GM23248 (cell line): ENCODE measurements around the gene MCRIP2. TPM values are rescaled to one million over a fixed set of nuclear protein-coding genes. Genes with fewer than 3 reads are reported as not detected.

ENCODE experiments used
- DNase-seq: peaks from one replicate; pipeline ENCODE4 v3.0.0-alpha.2; 2015
- H2AFZ ChIP-seq: fragments of 200-600 bp; sonication (generic); 2 replicates; pipeline ENCODE4 v1.6.1; 2016; ENCODE audit warnings: antibody characterized with exemption
- H3F3A ChIP-seq: fragments of 200-600 bp; sonication (generic); 2 replicates; pipeline ENCODE4 v1.6.1; 2016; ENCODE audit warnings: mild to moderate bottlenecking, antibody characterized with exemption, mixed run types; ENCODE audit not compliant: insufficient read depth
- H3K27ac ChIP-seq: fragments of 200-600 bp; sonication (generic); 2 replicates; pipeline ENCODE4 v1.5.1; 2016; ENCODE audit warnings: mild to moderate bottlenecking
- H3K27me3 ChIP-seq: fragments of 200-600 bp; sonication (generic); replicated peaks from 2 replicates; pipeline ENCODE4 v1.6.1; 2016; ENCODE audit warnings: mild to moderate bottlenecking; ENCODE audit not compliant: insufficient read depth
- H3K36me3 ChIP-seq: fragments of 200-600 bp; sonication (generic); 2 replicates; pipeline ENCODE4 v1.6.1; 2016; ENCODE audit warnings: low read depth, mild to moderate bottlenecking
- H3K4me1 ChIP-seq: fragments of 200-600 bp; sonication (generic); 2 replicates; pipeline ENCODE4 v1.6.1; 2016; ENCODE audit warnings: mild to moderate bottlenecking; ENCODE audit not compliant: insufficient read depth
- H3K4me2 ChIP-seq: fragments of 200-600 bp; sonication (generic); one replicate; pipeline ENCODE4 v1.6.1; 2016; ENCODE audit warnings: mild to moderate bottlenecking; ENCODE audit not compliant: unreplicated experiment
- H3K4me3 ChIP-seq: fragments of 200-600 bp; sonication (generic); 2 replicates; pipeline ENCODE4 v1.5.1; 2016; ENCODE audit warnings: mild to moderate bottlenecking
- H3K79me2 ChIP-seq: fragments of 200-600 bp; sonication (generic); 2 replicates; pipeline ENCODE4 v1.6.1; 2016; ENCODE audit warnings: mild to moderate bottlenecking; ENCODE audit not compliant: insufficient read depth
- H3K9ac ChIP-seq: fragments of 200-600 bp; sonication (generic); 2 replicates; pipeline ENCODE4 v1.6.1; 2016; ENCODE audit warnings: mild to moderate bottlenecking
- H3K9me2 ChIP-seq: fragments of 200-600 bp; sonication (generic); 2 replicates; pipeline ENCODE4 v1.6.1; 2016; ENCODE audit warnings: mixed run types, mild to moderate bottlenecking, moderate library complexity; ENCODE audit not compliant: insufficient read depth
- H3K9me3 ChIP-seq: fragments of 200-600 bp; sonication (generic); one replicate; pipeline ENCODE4 v1.6.1; 2017; ENCODE audit warnings: low read depth
- H4K20me1 ChIP-seq: fragments of 200-600 bp; sonication (generic); 2 replicates; pipeline ENCODE4 v1.6.0; 2016; ENCODE audit not compliant: insufficient read depth
- EZH2 ChIP-seq: fragments of 200-600 bp; sonication (generic); IDR thresholded peaks from 2 replicates; pipeline ENCODE4 v1.6.1; 2018; ENCODE audit warnings: antibody characterized with exemption, mild to moderate bottlenecking; ENCODE audit not compliant: insufficient read depth, poor library complexity, severe bottlenecking
- EZH2phosphoT487 ChIP-seq: fragments of 200-600 bp; sonication (generic); IDR thresholded peaks from 2 replicates; pipeline ENCODE4 v1.6.1; 2018; ENCODE audit warnings: antibody characterized with exemption, moderate library complexity, mild to moderate bottlenecking, low read depth; ENCODE audit not compliant: insufficient read depth
- WGBS, 2 experiments: methylation state at CpG; one replicate each; pipeline ENCODE4 v1.1.6; 2015 to 2017; ENCODE audit warnings: low lambda C conversion rate in 2 of 2, low coverage in 1 of 2; ENCODE audit errors: missing lambda C conversion rate in 2 of 2; 5-methylcytosine and 5-hydroxymethylcytosine counted together
- in situ Hi-C: fragments of 300-500 bp; cut with MboI; formaldehyde crosslinking; loops from 2 replicates; pipeline ENCODE4 v1.15.0; 2020
- polyA plus RNA-seq: library from polyadenylated mRNA; unstranded; fragments of >200 nt; fragmentation: Nextera tagmentation; extraction: Ambion mirVana; gene quantifications from 2 replicates; pipeline ENCODE4 v1.2.1, GENCODE V29; 2016
- total RNA-seq: library from RNA; depleted of rRNA; stranded (reverse); fragments of >200 nt; shearing (Covaris generic); gene quantifications from 2 replicates; pipeline ENCODE4 v1.2.3, GENCODE V29; 2014

Gene MCRIP2
- total and polyA plus RNA-seq, 2 experiments from 2014 or later, result 22.6 to 30.4 TPM

GRCh38 chr16:630249-630814 lies 11.3 kb upstream of the MCRIP2 start:
- peaks cover 18% of the 10 kb centered on the region for H3K4me1 ChIP-seq
- in situ Hi-C loops, result no loop called here
- peak; percentile 47 for DNase-seq
- H2AFZ ChIP-seq, result no peak overlapping the region
- H3K4me2 ChIP-seq, result no peak overlapping the region
- no peaks in the 10 kb centered on the region for H3K36me3 ChIP-seq
- H3K79me2 ChIP-seq, result peaks cover 9% of the 10 kb centered on the region
- H3F3A ChIP-seq, result 0 out of 2 replicates have a peak, but pooled peaks cover 4% of the 10 kb centered on the region
- no peaks in the 10 kb centered on the region for H3K9me2 ChIP-seq
- no peaks in the 10 kb centered on the region for H3K27me3 ChIP-seq
- H3K27ac ChIP-seq, result no peak overlapping the region
- TF ChIP-seq EZH2phosphoT487 (no peak), EZH2 (no peak)
- H3K9me3 ChIP-seq, result no peaks in the 10 kb centered on the region
- no peak overlapping the region for H3K4me3 ChIP-seq
- no peak overlapping the region for H3K9ac ChIP-seq
- WGBS, 2 experiments, result 42 to 46% methylated on average over 26 to 28 of the region's 29 CpGs
- no peaks in the 10 kb centered on the region for H4K20me1 ChIP-seq

- H3K9me3 ChIP-seq, result no peaks in the 10 kb centered on the region
- TF ChIP-seq EZH2 (no peak), EZH2phosphoT487 (no peak)
- no peak within 1 kb of the TSS for H3K27ac ChIP-seq
- in situ Hi-C loops, result no loop called here
- peaks cover 14% of the 10 kb centered on the region for H3K79me2 ChIP-seq
- H4K20me1 ChIP-seq, result no peaks in the 10 kb centered on the region
- H3K36me3 ChIP-seq, result no peaks in the 10 kb centered on the region
- H3K9ac ChIP-seq, result no peak within 1 kb of the TSS
- peaks cover 18% of the 10 kb centered on the region for H3K4me1 ChIP-seq
- DNase-seq, result peak; percentile 26
- WGBS, 2 experiments, result 6 to 10% methylated on average over 19 to 23 of the region's 23 CpGs
- no peaks in the 10 kb centered on the region for H3K27me3 ChIP-seq
- no peaks in the 10 kb centered on the region for H3K9me2 ChIP-seq
- H3K4me3 ChIP-seq, result no peak within 1 kb of the TSS
- 0 out of 2 replicates have a peak, but pooled peaks cover 4% of the 10 kb centered on the region for H3F3A ChIP-seq
- H2AFZ ChIP-seq, result no peak within 1 kb of the TSS
- H3K4me2 ChIP-seq, result no peak within 1 kb of the TSS
Observed at GRCh38 chr16:630815-631405, 10.7 kb upstream of the MCRIP2 start, which contains the start of gene WFIKKN1. Gene WFIKKN1 (plus strand): TSS chr16:630985. CDS start chr16:631254, 269 bp downstream.

- Histone ChIP-seq H3K9me3 (no peaks in the 10 kb centered on the region), H3K36me3 (no peaks in the 10 kb centered on the region), H3K79me2 (peaks cover 14% of the 10 kb centered on the region), H3K27me3 (no peaks in the 10 kb centered on the region), H3K4me3 (no peak overlapping the region), H4K20me1 (no peaks in the 10 kb centered on the region), H3F3A (no peaks in the 10 kb centered on the region), H3K9ac (no peak overlapping the region), H3K27ac (no peak overlapping the region), H2AFZ (no peak overlapping the region), H3K9me2 (no peaks in the 10 kb centered on the region), H3K4me1 (peaks cover 12% of the 10 kb centered on the region), H3K4me2 (no peak overlapping the region)
- in situ Hi-C loops, result no loop called here
- WGBS, 2 experiments, result 39 to 48% methylated on average over 6 to 9 of the region's 9 CpGs
- DNase-seq, result no peak
- TF ChIP-seq EZH2phosphoT487 (no peak), EZH2 (no peak)
Observed at GRCh38 chr16:631808-632358, 9.7 kb upstream of the MCRIP2 start.

- Histone ChIP-seq H3K27ac (no peak overlapping the region), H3K79me2 (peaks cover 14% of the 10 kb centered on the region), H3K9me2 (no peaks in the 10 kb centered on the region), H4K20me1 (no peaks in the 10 kb centered on the region), H3K27me3 (no peaks in the 10 kb centered on the region), H3K4me3 (no peak overlapping the region), H2AFZ (no peak overlapping the region), H3K9ac (no peak overlapping the region), H3F3A (no peaks in the 10 kb centered on the region), H3K4me1 (0 out of 2 replicates have a peak, but pooled peaks cover 6% of the 10 kb centered on the region), H3K9me3 (no peaks in the 10 kb centered on the region), H3K36me3 (no peaks in the 10 kb centered on the region), H3K4me2 (no peak overlapping the region)
- no peak for DNase-seq
- TF ChIP-seq EZH2 (no peak), EZH2phosphoT487 (no peak)
- in situ Hi-C loops, result no loop called here
- 95 to 96% methylated on average over 42 to 65 of the region's 67 CpGs for WGBS, 2 experiments
Observed at GRCh38 chr16:632486-633335, 8.9 kb upstream of the MCRIP2 start.
